ENCODE data around the gene PTCSC3. TPM values are rescaled to one million over a fixed set of nuclear protein-coding genes. Genes with fewer than 3 reads are reported as not detected.

The PTCSC3 gene
- total RNA-seq, 1 experiment from 2014 or later, result not detected

DNA sequence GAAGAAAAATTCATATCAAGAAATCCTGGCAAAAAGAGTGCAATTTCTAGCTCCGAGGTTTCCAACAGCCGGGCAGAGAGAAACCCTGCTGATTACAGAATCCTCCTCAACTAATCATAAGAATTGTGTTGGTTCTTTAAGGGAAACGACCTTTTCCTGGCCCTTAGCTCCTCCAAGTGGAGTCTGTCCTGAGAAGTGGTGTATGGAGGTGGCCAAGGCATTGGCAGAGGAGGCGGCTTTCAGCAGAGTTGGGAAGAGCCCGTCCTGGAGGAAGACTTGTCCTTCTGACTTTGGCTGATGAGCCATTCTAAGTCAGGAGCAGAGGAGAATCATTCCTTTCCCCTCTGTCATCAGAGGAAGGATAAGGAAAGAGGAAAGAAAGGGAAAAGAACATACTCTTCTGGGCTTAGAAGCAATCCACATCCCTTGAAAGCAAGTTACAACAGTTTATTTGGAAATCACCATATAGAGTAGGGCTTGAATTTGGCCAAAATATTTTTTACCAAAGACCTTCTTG lies 46.5 kb upstream of the PTCSC3 start:
- Histone ChIP-seq H3K36me3 (ENCODE audit: insufficient read depth, low read length, poor library complexity, severe bottlenecking) (no peaks in the 10 kb centered on the region), H3K4me1 (ENCODE audit: insufficient read depth, low read length, poor library complexity, severe bottlenecking) (no peaks in the 10 kb centered on the region), H3K4me3 (ENCODE audit: low read depth, low read length, poor library complexity, severe bottlenecking) (no peak overlapping the region), H3K27ac (ENCODE audit: low read depth, low read length, poor library complexity, severe bottlenecking) (no peak overlapping the region), H3K9me3 (ENCODE audit: low read depth, low read length, poor library complexity, severe bottlenecking) (no peaks in the 10 kb centered on the region), H3K27me3 (replicated peaks; ENCODE audit: insufficient read depth, low read depth, low read length, poor library complexity) (peaks cover 58% of the 10 kb centered on the region)
- DNase-seq (ENCODE audit: low spot score), result no peak
- ChIA-PET CTCF (no interaction called here), POLR2A (ENCODE audit: low non-redundant PET) (no interaction called here)
- intact Hi-C loops (cut with micrococcal nuclease; ENCODE audit: unreplicated experiment), result no loop called here
- no peak for TF ChIP-seq EZH2 (IDR thresholded peaks at IDR 0.05; ENCODE audit: borderline replicate concordance, low read depth, low read length, poor library complexity, severe bottlenecking)
- TF ChIP-seq, protein P1, sequence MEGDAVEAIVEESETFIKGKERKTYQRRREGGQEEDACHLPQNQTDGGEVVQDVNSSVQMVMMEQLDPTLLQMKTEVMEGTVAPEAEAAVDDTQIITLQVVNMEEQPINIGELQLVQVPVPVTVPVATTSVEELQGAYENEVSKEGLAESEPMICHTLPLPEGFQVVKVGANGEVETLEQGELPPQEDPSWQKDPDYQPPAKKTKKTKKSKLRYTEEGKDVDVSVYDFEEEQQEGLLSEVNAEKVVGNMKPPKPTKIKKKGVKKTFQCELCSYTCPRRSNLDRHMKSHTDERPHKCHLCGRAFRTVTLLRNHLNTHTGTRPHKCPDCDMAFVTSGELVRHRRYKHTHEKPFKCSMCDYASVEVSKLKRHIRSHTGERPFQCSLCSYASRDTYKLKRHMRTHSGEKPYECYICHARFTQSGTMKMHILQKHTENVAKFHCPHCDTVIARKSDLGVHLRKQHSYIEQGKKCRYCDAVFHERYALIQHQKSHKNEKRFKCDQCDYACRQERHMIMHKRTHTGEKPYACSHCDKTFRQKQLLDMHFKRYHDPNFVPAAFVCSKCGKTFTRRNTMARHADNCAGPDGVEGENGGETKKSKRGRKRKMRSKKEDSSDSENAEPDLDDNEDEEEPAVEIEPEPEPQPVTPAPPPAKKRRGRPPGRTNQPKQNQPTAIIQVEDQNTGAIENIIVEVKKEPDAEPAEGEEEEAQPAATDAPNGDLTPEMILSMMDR (conservative IDR thresholded peaks at IDR 0.05; ENCODE audit: low read depth, low read length), result no peak
- no TSS peak for BruUV-seq (replicated peaks)

DNA sequence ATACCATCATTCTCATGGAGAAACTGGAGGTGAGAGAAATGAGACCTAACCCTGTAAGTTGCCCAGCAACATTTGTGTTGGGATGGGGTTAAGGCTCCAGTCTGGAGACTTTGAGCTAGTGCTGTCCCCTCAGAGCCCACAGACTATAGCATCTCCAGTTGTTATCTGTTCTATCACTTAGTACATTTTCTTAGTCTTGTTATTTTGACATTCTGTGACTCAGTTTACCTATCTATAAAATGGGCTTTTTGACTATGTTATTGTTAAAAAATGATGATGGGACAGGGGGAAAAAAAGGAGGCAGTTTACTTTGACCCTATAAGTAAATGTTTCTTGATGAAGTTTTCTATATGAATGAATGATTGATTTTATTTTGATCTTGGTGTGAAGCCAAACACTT lies 45.8 kb upstream of the PTCSC3 start:
- POLR2A ChIA-PET (ENCODE audit: low non-redundant PET), result no interaction called here
- Histone ChIP-seq H3K4me1 (ENCODE audit: insufficient read depth, low read length, poor library complexity, severe bottlenecking) (no peaks in the 10 kb centered on the region), H3K9me3 (ENCODE audit: low read depth, low read length, poor library complexity, severe bottlenecking) (no peaks in the 10 kb centered on the region), H3K4me3 (ENCODE audit: low read depth, low read length, poor library complexity, severe bottlenecking) (no peak overlapping the region), H3K27me3 (replicated peaks; ENCODE audit: insufficient read depth, low read depth, low read length, poor library complexity) (peaks cover 65% of the 10 kb centered on the region), H3K27ac (ENCODE audit: low read depth, low read length, poor library complexity, severe bottlenecking) (no peak overlapping the region), H3K36me3 (ENCODE audit: insufficient read depth, low read length, poor library complexity, severe bottlenecking) (no peaks in the 10 kb centered on the region)
- no TSS peak for BruUV-seq (replicated peaks)
- CTCF ChIA-PET, result no interaction called here
- TF ChIP-seq, protein P1 (conservative IDR thresholded peaks at IDR 0.05; ENCODE audit: low read depth, low read length), result no peak
- TF ChIP-seq EZH2 (IDR thresholded peaks at IDR 0.05; ENCODE audit: borderline replicate concordance, low read depth, low read length, poor library complexity, severe bottlenecking), result no peak
- DNase-seq (ENCODE audit: low spot score), result no peak
- intact Hi-C loops (cut with micrococcal nuclease; ENCODE audit: unreplicated experiment), result no loop called here

DNA sequence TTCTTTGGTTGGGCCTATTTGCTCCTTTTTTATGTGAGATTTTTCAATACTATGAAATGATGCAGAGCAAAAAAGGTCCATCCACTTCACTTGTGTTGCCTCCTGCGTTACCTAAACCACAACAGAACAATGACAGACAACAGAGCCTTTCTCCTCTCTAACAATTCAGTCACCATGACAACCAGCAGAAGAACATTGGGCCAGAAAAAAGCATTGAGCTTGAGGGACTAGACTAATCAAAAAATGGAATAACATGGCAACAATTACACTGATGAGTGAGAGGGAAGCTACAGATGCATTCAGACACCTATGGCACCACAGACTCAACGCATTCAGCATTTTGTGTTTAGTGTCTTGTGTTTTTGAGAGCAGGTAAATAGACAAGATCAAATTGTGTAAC lies 44.6 kb upstream of the PTCSC3 start:
- DNase-seq (ENCODE audit: low spot score), result no peak
- no TSS peak for BruUV-seq (replicated peaks)
- Histone ChIP-seq H3K36me3 (ENCODE audit: insufficient read depth, low read length, poor library complexity, severe bottlenecking) (no peaks in the 10 kb centered on the region), H3K4me1 (ENCODE audit: insufficient read depth, low read length, poor library complexity, severe bottlenecking) (no peaks in the 10 kb centered on the region), H3K27ac (ENCODE audit: low read depth, low read length, poor library complexity, severe bottlenecking) (no peak overlapping the region), H3K27me3 (replicated peaks; ENCODE audit: insufficient read depth, low read depth, low read length, poor library complexity) (peaks cover 77% of the 10 kb centered on the region), H3K9me3 (ENCODE audit: low read depth, low read length, poor library complexity, severe bottlenecking) (no peaks in the 10 kb centered on the region), H3K4me3 (ENCODE audit: low read depth, low read length, poor library complexity, severe bottlenecking) (no peak overlapping the region)
- CTCF ChIA-PET, result no interaction called here
- POLR2A ChIA-PET (ENCODE audit: low non-redundant PET), result no interaction called here
- intact Hi-C loops (cut with micrococcal nuclease; ENCODE audit: unreplicated experiment), result no loop called here
- no peak for TF ChIP-seq EZH2 (IDR thresholded peaks at IDR 0.05; ENCODE audit: borderline replicate concordance, low read depth, low read length, poor library complexity, severe bottlenecking)
- TF ChIP-seq, protein P1 (conservative IDR thresholded peaks at IDR 0.05; ENCODE audit: low read depth, low read length), result no peak

All from A673 (cell line).